ENCODE measurements around the gene RNF112. TPM values are rescaled to one million over a fixed set of nuclear protein-coding genes. Genes with fewer than 3 reads are reported as not detected.

RNF112 gene
- polyA plus RNA-seq, 6 donors from 2014 or later: not detected

DNA sequence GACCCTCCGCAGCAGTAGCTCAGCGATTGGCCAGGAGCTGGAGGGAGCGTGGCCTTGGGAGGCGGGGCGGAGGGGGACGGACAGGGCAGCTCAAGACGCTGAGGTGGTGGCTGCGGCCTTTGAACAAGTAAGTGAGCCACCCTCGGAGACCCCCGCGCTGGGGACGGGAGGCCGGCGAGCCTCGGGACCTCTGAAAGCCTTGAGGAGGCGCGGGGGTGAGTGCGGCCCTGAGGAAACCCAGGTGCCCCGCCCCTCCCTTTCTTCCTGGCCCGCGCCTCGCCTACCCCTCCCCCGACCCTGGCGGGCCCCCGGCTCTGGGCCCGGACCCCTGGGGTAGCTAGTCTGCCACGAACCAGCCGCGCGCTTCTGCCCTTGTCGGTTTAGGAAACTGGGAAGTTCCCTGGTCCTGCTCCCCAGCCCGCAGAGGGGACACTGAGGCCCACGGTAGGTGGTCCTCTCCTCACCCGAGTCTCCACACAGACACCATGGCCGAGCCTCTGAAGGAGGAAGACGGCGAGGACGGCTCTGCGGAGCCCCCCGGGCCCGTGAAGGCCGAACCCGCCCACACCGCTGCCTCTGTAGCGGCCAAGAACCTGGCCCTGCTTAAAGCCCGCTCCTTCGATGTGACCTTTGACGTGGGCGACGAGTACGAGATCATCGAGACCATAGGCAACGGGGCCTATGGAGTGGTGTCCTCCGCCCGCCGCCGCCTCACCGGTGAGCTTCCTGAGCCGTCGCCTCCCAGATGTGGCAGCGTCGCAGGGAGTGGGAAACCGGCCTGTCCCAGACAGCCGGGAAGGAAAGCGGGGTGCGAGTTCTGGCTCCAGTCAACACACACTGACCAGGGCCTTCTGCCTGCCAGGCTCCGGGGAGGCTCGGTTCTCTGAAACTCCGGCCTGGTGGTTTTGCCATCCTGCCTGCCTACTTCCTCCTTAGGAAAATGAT lies 32.3 kb upstream of the RNF112 start, which contains the start of gene MAPK7:
Gene MAPK7 (plus strand): TSS at position 83 of the 945 bp plus-strand sequence. CDS start 403 bp downstream, at position 486.
- DNase-seq (no peak), ATAC-seq (ENCODE audit: low read depth in 2 of 2) (peak; percentile 4 to 6)
- peak within 1 kb of the TSS; percentile 95 to 100 (median 100) for H3K4me3 Mint-ChIP-seq
- peaks cover 10 to 33% (median 14%) of the 10 kb centered on the region in 3 donors for H3K4me1 Mint-ChIP-seq
- no peaks in the 10 kb centered on the region for H3K9me3 Mint-ChIP-seq
- H3K27me3 Mint-ChIP-seq: no peaks in the 10 kb centered on the region
- H3K27ac Mint-ChIP-seq: peak within 1 kb of the TSS; percentile 97 to 100 (median 99)
- peaks cover 0 to 10% of the 10 kb centered on the region in 2 donors for H3K36me3 Mint-ChIP-seq

DNA sequence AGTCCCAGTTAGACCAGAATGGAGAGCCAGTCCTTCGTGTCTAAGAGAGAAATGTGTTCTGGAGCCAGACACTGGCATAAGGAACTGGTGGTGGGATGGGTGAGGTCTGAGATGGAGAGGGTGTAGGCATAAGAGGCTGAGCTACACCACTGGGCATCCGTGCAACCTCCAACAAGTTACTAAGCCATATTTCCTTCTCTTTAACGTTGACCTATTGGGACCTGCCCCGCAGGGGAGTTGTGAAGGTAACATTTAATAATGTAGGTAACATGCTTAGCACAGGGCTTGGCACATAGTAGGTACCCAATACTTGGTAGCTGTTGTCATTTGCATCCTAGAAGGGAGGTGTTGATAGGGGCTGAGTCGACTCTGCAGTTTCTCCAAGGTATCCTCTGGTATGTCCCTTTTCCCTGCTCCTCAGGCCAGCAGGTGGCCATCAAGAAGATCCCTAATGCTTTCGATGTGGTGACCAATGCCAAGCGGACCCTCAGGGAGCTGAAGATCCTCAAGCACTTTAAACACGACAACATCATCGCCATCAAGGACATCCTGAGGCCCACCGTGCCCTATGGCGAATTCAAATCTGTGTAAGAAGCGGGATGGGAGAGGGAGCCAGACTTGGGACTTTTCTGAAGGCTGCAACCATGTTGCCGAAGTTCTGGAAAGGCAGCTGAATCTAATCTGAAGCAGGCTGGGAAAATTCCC lies 31.5 kb upstream of the RNF112 start:
- DNase-seq (no peak), ATAC-seq (ENCODE audit: low read depth in 2 of 2) (no peak)
- H3K27ac Mint-ChIP-seq: peak overlapping the region in 3 of 6 donors; percentile 69 to 83 (median 74)
- H3K27me3 Mint-ChIP-seq: no peaks in the 10 kb centered on the region
- peaks cover 10 to 35% (median 19%) of the 10 kb centered on the region in 3 donors for H3K4me1 Mint-ChIP-seq
- no peaks in the 10 kb centered on the region for H3K9me3 Mint-ChIP-seq
- H3K4me3 Mint-ChIP-seq: peak overlapping the region; percentile 95 to 100 (median 100)
- peaks cover 4 to 14% of the 10 kb centered on the region in 2 donors for H3K36me3 Mint-ChIP-seq

DNA sequence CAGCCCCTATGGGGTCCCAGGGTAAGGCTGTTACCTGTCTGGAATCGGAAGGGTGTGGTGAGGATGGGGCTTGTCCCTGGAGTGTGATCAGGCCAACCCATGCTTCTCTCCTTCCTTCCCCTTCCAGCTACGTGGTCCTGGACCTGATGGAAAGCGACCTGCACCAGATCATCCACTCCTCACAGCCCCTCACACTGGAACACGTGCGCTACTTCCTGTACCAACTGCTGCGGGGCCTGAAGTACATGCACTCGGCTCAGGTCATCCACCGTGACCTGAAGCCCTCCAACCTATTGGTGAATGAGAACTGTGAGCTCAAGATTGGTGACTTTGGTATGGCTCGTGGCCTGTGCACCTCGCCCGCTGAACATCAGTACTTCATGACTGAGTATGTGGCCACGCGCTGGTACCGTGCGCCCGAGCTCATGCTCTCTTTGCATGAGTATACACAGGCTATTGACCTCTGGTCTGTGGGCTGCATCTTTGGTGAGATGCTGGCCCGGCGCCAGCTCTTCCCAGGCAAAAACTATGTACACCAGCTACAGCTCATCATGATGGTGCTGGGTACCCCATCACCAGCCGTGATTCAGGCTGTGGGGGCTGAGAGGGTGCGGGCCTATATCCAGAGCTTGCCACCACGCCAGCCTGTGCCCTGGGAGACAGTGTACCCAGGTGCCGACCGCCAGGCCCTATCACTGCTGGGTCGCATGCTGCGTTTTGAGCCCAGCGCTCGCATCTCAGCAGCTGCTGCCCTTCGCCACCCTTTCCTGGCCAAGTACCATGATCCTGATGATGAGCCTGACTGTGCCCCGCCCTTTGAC lies 30.3 kb upstream of the RNF112 start:
- DNase-seq (no peak), ATAC-seq (ENCODE audit: low read depth in 2 of 2) (no peak)
- no peaks in the 10 kb centered on the region for H3K9me3 Mint-ChIP-seq
- H3K27me3 Mint-ChIP-seq: no peaks in the 10 kb centered on the region
- H3K36me3 Mint-ChIP-seq: peaks cover 6 to 14% of the 10 kb centered on the region in 2 donors
- no peak overlapping the region for H3K27ac Mint-ChIP-seq
- peak overlapping the region in 6 of 8 donors; percentile 8 to 95 (median 55) for H3K4me3 Mint-ChIP-seq
- H3K4me1 Mint-ChIP-seq: peaks cover 10 to 37% (median 20%) of the 10 kb centered on the region in 3 donors

DNA sequence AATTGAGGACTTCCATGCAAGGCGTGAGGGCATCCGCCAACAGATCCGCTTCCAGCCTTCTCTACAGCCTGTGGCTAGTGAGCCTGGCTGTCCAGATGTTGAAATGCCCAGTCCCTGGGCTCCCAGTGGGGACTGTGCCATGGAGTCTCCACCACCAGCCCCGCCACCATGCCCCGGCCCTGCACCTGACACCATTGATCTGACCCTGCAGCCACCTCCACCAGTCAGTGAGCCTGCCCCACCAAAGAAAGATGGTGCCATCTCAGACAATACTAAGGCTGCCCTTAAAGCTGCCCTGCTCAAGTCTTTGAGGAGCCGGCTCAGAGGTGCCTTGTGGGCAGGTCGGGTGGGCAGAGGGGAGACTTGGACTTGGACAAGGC lies 29.7 kb upstream of the RNF112 start:
- Mint-ChIP-seq H3K36me3 (peaks cover 6 to 14% of the 10 kb centered on the region in 2 donors), H3K27ac (no peak overlapping the region), H3K9me3 (no peaks in the 10 kb centered on the region), H3K27me3 (peaks cover 0 to 1% (median 0%) of the 10 kb centered on the region in 3 donors), H3K4me1 (peaks cover 6 to 34% (median 16%) of the 10 kb centered on the region in 3 donors), H3K4me3 (no peak overlapping the region)
- ATAC-seq (ENCODE audit: low read depth in 2 of 2) (no peak), DNase-seq (no peak)

DNA sequence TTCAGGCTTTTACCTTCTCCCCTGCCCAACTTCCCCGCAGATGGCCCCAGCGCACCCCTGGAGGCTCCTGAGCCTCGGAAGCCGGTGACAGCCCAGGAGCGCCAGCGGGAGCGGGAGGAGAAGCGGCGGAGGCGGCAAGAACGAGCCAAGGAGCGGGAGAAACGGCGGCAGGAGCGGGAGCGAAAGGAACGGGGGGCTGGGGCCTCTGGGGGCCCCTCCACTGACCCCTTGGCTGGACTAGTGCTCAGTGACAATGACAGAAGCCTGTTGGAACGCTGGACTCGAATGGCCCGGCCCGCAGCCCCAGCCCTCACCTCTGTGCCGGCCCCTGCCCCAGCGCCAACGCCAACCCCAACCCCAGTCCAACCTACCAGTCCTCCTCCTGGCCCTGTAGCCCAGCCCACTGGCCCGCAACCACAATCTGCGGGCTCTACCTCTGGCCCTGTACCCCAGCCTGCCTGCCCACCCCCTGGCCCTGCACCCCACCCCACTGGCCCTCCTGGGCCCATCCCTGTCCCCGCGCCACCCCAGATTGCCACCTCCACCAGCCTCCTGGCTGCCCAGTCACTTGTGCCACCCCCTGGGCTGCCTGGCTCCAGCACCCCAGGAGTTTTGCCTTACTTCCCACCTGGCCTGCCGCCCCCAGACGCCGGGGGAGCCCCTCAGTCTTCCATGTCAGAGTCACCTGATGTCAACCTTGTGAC lies 29.1 kb upstream of the RNF112 start:
- DNase-seq (no peak), ATAC-seq (ENCODE audit: low read depth in 2 of 2) (no peak)
- H3K9me3 Mint-ChIP-seq: no peaks in the 10 kb centered on the region
- peaks cover 3 to 32% (median 16%) of the 10 kb centered on the region in 3 donors for H3K4me1 Mint-ChIP-seq
- no peak overlapping the region for H3K4me3 Mint-ChIP-seq
- peak overlapping the region in 1 of 6 donors; percentile 60 for H3K27ac Mint-ChIP-seq
- H3K36me3 Mint-ChIP-seq: peaks cover 6 to 14% of the 10 kb centered on the region in 2 donors
- peaks cover 0 to 5% (median 0%) of the 10 kb centered on the region in 3 donors for H3K27me3 Mint-ChIP-seq

DNA sequence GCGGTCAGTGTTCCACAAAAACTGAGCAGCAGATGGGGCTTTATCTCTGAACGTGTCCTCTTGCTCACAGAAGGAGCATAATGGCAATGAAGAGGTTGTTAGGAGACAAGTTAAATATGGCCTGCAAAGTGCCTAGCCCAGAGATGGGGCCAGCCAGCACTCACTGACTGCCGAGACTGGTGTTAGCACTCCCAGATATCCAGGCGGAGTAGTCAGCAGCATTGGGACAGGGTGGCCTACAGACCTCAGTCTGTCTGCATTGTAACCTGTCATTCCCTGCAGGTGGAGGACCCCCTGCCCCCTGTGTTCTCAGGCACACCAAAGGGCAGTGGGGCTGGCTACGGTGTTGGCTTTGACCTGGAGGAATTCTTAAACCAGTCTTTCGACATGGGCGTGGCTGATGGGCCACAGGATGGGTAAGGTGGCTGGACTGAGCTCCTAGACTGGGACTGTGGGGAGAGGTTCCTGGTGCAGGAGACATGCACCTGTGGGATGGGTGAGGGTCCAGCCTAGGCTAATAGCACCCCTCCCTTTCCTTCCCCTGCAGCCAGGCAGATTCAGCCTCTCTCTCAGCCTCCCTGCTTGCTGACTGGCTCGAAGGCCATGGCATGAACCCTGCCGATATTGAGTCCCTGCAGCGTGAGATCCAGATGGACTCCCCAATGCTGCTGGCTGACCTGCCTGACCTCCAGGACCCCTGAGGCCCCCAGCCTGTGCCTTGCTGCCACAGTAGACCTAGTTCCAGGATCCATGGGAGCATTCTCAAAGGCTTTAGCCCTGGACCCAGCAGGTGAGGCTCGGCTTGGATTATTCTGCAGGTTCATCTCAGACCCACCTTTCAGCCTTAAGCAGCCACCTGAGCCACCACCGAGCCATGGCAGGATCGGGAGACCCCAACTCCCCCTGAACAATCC lies 28.2 kb upstream of the RNF112 start:
- Mint-ChIP-seq H3K36me3 (peaks cover 6 to 14% of the 10 kb centered on the region in 2 donors), H3K27ac (no peak overlapping the region), H3K4me1 (peaks cover 0 to 25% (median 12%) of the 10 kb centered on the region in 3 donors), H3K4me3 (no peak overlapping the region), H3K9me3 (no peaks in the 10 kb centered on the region), H3K27me3 (peaks cover 3 to 13% (median 5%) of the 10 kb centered on the region in 3 donors)
- ATAC-seq (ENCODE audit: low read depth in 2 of 2): no peak
- DNase-seq: no peak

DNA sequence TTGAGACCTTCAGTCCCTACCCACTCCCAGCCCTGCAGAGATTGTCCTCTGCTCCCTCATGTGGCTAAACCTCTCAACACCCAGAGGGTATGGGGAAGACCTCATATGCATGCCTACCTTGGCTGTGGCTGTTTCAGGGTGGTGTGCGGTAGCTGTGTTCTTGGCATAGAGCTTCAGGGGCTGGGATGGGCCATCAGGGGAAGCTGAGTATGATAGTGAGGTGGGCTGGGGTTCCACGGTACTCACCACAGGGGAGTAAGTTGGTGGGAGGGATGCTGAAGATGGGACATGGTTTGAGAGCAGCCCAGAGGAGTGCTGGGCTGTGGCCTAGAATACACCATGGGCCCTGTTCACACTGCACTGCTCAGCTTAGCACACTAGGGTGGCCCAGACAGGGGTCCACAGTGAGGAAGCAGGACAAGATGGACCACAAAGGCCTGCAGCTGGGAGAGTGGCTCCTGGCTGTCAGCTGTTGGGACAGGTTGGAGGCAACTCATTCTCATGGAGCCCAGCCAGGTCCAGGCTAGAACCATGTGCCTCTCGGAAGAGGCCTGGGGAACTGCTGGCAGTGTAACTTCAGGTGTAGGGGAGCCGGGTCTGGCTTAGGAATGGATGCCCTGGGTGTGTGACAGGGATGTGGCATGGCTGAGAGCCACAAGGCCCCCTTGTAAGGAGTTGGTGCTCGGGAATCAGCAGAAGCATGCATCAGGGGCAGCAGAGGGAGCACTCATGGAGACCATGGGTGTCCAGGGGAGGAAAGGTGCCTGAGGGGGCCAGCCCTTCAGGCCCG lies 27.2 kb upstream of the RNF112 start:
- peaks cover 8 to 18% (median 9%) of the 10 kb centered on the region in 3 donors for H3K27me3 Mint-ChIP-seq
- peaks cover 0 to 19% (median 12%) of the 10 kb centered on the region in 3 donors for H3K4me1 Mint-ChIP-seq
- H3K4me3 Mint-ChIP-seq: peak overlapping the region in 1 of 8 donors; percentile 41
- ATAC-seq (ENCODE audit: low read depth in 2 of 2): no peak
- H3K9me3 Mint-ChIP-seq: no peaks in the 10 kb centered on the region
- H3K36me3 Mint-ChIP-seq: peaks cover 6 to 14% of the 10 kb centered on the region in 2 donors
- H3K27ac Mint-ChIP-seq: peak overlapping the region in 1 of 6 donors; percentile 22
- DNase-seq: no peak

DNA sequence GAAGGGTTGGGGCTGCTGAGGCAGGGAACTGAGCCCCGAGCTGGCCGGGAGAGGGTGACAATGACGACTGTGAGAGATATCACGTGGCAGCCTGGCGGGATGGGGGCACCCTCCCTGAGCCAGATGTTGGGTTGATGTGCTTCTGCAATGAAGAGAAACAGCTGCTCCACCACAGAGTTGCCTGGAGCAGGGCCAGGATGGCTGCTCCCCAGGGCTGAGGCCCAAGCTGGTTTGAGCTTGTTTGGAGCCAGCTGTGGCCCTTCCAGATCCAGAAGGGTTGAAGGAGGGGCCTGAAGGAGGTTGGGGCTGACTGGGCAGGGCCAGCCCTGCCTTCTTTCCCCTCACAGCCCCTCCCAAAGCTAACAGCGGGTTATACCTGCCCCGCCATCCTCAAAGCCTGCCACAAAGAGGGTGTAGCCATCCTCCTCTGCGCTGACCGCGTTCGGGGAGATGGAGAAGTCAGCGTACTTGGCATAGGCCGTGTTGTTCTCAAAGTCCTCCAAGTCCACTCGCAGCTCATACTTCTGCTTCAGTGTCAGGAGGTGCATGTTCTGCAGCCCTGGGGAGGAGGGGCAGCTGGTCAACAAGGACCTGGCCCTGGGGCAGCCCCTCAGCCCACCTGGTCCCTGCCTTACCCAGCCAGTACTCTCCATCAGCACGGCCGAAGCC lies 26.2 kb upstream of the RNF112 start:
- Mint-ChIP-seq H3K9me3 (no peaks in the 10 kb centered on the region), H3K27me3 (peaks cover 9 to 18% (median 12%) of the 10 kb centered on the region in 3 donors), H3K4me1 (peaks cover 0 to 12% (median 9%) of the 10 kb centered on the region in 3 donors), H3K4me3 (no peak overlapping the region), H3K36me3 (peaks cover 6 to 14% of the 10 kb centered on the region in 2 donors), H3K27ac (peak overlapping the region in 2 of 6 donors; percentile 49 to 88)
- ATAC-seq (ENCODE audit: low read depth in 2 of 2) (no peak), DNase-seq (no peak)

DNA sequence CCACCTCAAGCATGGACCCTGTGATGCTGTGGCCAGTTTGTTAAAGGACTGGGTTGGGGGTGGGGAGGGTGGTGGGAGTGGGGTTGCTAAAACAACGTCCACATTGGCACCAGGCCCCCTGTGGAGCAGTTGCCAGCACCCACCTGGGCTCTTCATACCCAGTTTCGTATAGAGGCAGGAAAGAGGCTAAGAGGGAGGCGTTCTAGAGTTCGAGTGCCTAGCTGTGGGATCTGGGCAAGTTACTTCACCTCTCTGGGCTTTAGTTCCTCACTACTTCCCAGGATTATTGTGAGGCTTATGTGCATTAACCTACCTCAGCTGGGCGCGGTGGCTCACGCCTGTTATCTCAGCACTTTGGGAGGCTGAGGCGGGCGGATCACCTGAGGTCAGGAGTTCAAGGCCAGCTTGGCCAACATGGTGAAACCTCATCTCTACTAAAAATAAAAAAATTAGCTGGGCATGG lies 25.5 kb upstream of the RNF112 start:
- Mint-ChIP-seq H3K9me3 (no peaks in the 10 kb centered on the region), H3K36me3 (peaks cover 6 to 11% of the 10 kb centered on the region in 2 donors), H3K27me3 (peaks cover 9 to 18% (median 12%) of the 10 kb centered on the region in 3 donors), H3K4me1 (peaks cover 0 to 12% (median 8%) of the 10 kb centered on the region in 3 donors), H3K27ac (peak overlapping the region in 1 of 6 donors; percentile 29), H3K4me3 (no peak overlapping the region)
- ATAC-seq (ENCODE audit: low read depth in 2 of 2): no peak
- no peak for DNase-seq

DNA sequence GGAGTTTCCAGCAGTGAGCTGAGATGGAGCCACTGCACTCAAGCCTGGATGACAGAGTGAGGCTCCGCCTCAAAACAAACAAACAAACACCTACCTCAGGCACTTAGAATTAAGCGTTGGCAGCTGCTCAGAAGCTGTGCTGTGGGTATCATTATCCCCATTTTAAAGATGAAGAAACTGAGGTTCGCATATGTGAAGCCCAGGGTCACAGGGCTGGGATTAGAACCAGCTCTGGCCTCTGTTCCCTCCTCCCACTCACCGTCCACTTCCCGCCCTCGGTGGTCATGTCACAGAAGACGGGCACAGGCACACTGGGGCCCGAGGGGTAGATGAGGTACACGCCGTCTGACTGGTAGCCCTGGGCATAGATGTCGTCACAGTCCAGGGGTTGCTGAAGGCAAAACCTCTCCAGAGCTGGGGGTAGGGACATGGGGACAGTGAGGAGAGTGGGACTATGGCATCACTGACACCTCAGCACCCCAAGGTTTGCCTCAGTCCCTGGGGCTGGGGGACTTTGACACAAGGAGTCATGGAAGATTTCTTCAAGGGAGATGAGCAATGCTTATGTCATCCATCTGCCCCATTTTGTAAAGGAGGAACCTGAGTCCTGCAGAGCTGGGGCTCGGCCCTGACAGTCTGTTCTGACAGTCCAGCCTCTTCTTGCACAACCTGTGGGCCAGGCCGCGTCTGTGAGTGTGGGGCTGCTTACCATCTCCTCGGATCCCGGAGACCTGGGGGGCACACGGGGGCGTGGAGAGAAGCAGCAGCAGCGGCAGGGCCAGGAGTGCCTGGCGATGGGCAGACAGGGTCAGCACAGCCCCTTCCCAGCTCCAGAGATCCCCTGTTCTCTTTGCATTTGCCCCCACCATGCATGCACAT lies 24.7 kb upstream of the RNF112 start:
- no peak for DNase-seq
- peaks cover 9 to 18% (median 12%) of the 10 kb centered on the region in 3 donors for H3K27me3 Mint-ChIP-seq
- peaks cover 0 to 12% (median 5%) of the 10 kb centered on the region in 3 donors for H3K4me1 Mint-ChIP-seq
- no peak for ATAC-seq (ENCODE audit: low read depth in 2 of 2)
- H3K9me3 Mint-ChIP-seq: no peaks in the 10 kb centered on the region
- H3K27ac Mint-ChIP-seq: no peak overlapping the region
- H3K4me3 Mint-ChIP-seq: no peak overlapping the region
- peaks cover 4 to 6% of the 10 kb centered on the region in 2 donors for H3K36me3 Mint-ChIP-seq
